SJCRH30 (cell line): ENCODE results near the gene FGGY. TPM values are rescaled to one million over a fixed set of nuclear protein-coding genes. Genes with fewer than 3 reads are reported as not detected.
A peak's percentile ranks its signal among the peaks of the same experiment; 100 is the strongest.

Experiments
- DNase-seq, 2 experiments: peaks; one replicate each; pipeline ENCODE4 v3.0.0-alpha.2; 2015 to 2020
- H3K27ac ChIP-seq: fragments of 250-450 bp; sonication (Bioruptor Pico); 2 replicates; pipeline ENCODE4 v1.5.1; 2020; ENCODE audit warnings: mild to moderate bottlenecking, moderate library complexity
- H3K27me3 ChIP-seq: fragments of 250-450 bp; sonication (Bioruptor Pico); 2 replicates; pipeline ENCODE4 v1.5.1; 2020; ENCODE audit warnings: mild to moderate bottlenecking, moderate library complexity
- H3K36me3 ChIP-seq: fragments of 250-450 bp; sonication (Bioruptor Pico); 2 replicates; pipeline ENCODE4 v1.5.1; 2020; ENCODE audit warnings: mild to moderate bottlenecking, moderate library complexity
- H3K4me1 ChIP-seq: fragments of 250-450 bp; sonication (Bioruptor Pico); 2 replicates; pipeline ENCODE4 v1.5.1; 2020; ENCODE audit warnings: mild to moderate bottlenecking, moderate library complexity
- H3K4me3 ChIP-seq: fragments of 250-450 bp; sonication (Bioruptor Pico); 2 replicates; pipeline ENCODE4 v1.5.1; 2020; ENCODE audit warnings: mild to moderate bottlenecking, moderate library complexity
- H3K9me3 ChIP-seq: fragments of 250-450 bp; sonication (Bioruptor Pico); replicated peaks from 2 replicates; pipeline ENCODE4 v1.5.1; 2020; ENCODE audit warnings: mild to moderate bottlenecking, moderate library complexity
- total RNA-seq: library from RNA; depleted of rRNA; stranded (reverse); fragments of >200 nt; shearing (Covaris generic); gene quantifications from 2 replicates; pipeline ENCODE4 v1.2.3, GENCODE V29; 2014

Gene FGGY
- total RNA-seq, 1 experiment from 2014 or later: 31.8 TPM

- Histone ChIP-seq H3K36me3 (no peaks in the 10 kb centered on the region), H3K27me3 (no peaks in the 10 kb centered on the region), H3K4me1 (peaks cover 4% of the 10 kb centered on the region; the same call in 1 of the 2 replicates), H3K9me3 (peaks cover 3% of the 10 kb centered on the region; the same call in 1 of the 2 replicates), H3K4me3 (no peak overlapping the region), H3K27ac (no peak overlapping the region)
- DNase-seq: no peak
These were observed 63.8 kb downstream of the FGGY start for GRCh38 chr1:59360729-59361128.

DNA sequence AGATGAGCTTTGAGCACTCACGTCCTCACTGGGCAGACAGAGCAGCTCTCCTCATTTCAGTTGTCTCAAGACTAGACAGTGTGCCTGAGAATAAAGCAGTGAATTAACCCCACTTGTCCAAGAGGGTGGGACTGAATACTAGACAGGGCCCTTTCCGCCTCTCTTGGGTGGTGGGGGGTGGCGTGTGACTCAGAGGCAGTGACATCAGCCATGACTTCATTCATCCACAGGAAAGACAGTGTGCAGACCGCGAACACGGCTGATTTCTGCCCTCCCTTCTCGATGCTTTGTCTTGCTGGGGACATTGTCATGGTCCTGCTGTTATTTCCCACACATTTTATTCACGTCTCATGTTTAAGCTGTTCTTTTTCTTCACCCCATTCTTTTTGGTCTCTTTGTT is 64.9 kb downstream of the FGGY start:
- Histone ChIP-seq H3K4me3 (no peak overlapping the region), H3K27me3 (no peaks in the 10 kb centered on the region), H3K9me3 (peaks cover 6% of the 10 kb centered on the region), H3K4me1 (peaks cover 14% of the 10 kb centered on the region), H3K27ac (no peak overlapping the region), H3K36me3 (no peaks in the 10 kb centered on the region)
- no peak for DNase-seq

DNA sequence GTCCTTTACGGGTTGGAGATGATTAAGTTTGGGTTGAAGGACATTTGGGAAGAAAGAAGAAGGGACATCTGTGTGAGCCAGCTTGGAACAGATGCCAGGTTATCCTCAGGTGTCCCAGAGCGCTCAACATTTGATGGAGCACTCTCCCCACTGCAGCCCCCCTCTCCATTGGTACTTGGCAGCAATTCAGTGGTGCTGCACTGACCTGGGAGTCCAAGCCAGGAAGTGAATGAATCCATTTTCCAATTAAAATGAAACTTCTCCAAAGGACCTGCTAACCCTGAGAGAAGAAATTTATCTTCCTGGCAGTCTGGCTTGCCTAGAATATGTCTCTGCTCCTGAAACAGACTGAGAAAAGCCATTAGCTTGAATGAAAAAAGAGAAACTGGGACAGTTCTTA is 67.1 kb downstream of the FGGY start:
- Histone ChIP-seq H3K27me3 (no peaks in the 10 kb centered on the region), H3K9me3 (peaks cover 12% of the 10 kb centered on the region), H3K4me1 (peaks cover 36% of the 10 kb centered on the region), H3K36me3 (no peaks in the 10 kb centered on the region), H3K27ac (no peak overlapping the region), H3K4me3 (no peak overlapping the region)
- DNase-seq: no peak

- Histone ChIP-seq H3K27me3 (no peaks in the 10 kb centered on the region), H3K4me1 (peaks cover 36% of the 10 kb centered on the region), H3K4me3 (no peak overlapping the region), H3K9me3 (peaks cover 24% of the 10 kb centered on the region), H3K36me3 (no peaks in the 10 kb centered on the region), H3K27ac (peak overlapping the region; percentile 82)
- DNase-seq: no peak
These were observed 69.5 kb downstream of the FGGY start for GRCh38 chr1:59366346-59366745.

DNA sequence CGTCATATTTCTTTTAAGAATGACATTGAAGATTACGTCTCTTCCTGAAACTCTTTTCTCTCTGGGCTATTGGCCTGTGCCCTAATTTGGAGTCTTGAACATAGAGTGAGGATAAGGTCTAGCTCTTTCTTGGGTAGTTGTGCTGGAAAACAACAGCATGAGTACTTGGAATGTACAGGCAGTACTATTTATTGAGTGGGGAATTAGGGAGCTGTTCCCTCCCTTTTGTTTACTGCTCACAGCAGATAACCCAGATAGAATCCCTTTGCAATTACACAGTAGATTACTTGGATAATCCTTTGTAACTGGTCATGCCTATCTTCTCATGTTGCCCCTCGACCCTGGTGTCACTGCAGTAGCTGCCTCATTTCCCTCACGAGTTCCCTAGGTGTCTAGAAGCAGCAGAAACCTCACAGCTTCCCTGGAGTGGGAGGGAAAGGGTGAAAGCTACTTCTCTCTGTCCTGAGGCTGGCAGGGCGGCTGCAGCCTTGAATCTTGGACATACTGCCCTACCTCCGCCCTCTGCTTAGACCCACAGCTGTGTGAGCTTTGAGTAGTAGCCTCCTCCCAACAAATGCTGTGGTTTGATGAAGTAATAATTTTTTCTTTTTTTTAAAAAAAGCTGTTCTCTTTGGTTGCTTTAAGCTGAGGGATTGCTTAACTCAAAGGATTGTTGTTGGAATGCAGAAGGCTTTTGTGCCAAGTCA is 70.6 kb downstream of the FGGY start:
- no peak overlapping the region for H3K4me3 ChIP-seq
- peak overlapping the region; percentile 82 for H3K27ac ChIP-seq
- no peaks in the 10 kb centered on the region for H3K36me3 ChIP-seq
- H3K4me1 ChIP-seq: peaks cover 36% of the 10 kb centered on the region
- no peaks in the 10 kb centered on the region for H3K27me3 ChIP-seq
- peaks cover 28% of the 10 kb centered on the region for H3K9me3 ChIP-seq
- peak; percentile 93 to 96 for DNase-seq

- H3K36me3 ChIP-seq: no peaks in the 10 kb centered on the region
- H3K4me3 ChIP-seq: no peak overlapping the region
- no peak for DNase-seq
- peaks cover 36% of the 10 kb centered on the region for H3K4me1 ChIP-seq
- peaks cover 32% of the 10 kb centered on the region for H3K9me3 ChIP-seq
- H3K27ac ChIP-seq: peak overlapping the region; percentile 82
- H3K27me3 ChIP-seq: no peaks in the 10 kb centered on the region
These were observed 71.2 kb downstream of the FGGY start for GRCh38 chr1:59368008-59368670.

DNA sequence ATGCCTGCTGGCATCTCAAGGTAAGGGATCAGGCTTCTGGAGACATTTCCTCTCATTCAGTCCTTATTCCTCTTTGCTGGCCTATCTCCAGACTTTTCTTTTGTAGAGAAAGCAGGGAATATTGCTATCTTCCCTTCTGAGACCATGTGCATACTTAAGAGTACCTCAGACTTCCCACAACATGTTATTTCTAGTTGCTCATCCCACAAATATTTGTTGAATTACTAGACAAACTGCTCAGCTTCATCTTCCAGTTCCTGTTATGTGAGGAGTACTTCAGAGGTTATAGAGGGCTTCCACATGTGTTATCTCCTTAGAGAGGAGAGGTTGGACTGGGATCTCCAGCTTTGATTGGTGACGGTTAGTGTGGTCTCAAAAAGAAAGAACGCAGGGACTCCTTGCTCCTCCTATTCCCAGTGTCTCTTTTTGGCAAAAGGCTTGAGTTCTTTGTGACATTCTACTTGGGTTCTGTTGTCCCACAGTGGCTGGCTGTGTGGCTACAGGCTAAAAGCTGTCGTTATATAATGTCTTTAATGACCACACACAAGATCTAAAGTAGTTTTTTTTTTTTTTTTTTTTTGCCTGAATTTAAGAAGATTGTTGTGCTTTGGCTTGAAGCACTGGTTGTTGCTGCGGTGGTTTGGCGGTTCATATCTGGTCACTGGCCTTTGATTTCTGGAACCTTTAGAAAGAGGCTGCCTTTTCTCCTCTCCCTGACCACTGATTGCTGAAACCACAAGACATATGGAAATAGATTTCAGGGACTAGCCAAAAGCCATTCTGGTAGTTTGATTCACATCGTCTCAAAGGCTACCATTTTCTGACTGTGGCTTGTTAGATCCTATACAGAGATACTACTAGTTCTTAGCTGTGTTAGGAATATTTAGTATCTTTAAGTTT is 78.7 kb downstream of the FGGY start:
- Histone ChIP-seq H3K36me3 (no peaks in the 10 kb centered on the region), H3K9me3 (peaks cover 38% of the 10 kb centered on the region), H3K4me3 (no peak overlapping the region), H3K27me3 (no peaks in the 10 kb centered on the region), H3K27ac (peak overlapping the region; percentile 37), H3K4me1 (peaks cover 11% of the 10 kb centered on the region)
- DNase-seq: peak in 1 of 2 experiments; percentile 40

GRCh38 chr1:59377350-59377904 is 80.5 kb downstream of the FGGY start:
- Histone ChIP-seq H3K36me3 (no peaks in the 10 kb centered on the region), H3K4me1 (peaks cover 15% of the 10 kb centered on the region), H3K27ac (no peak overlapping the region), H3K4me3 (no peak overlapping the region), H3K9me3 (peaks cover 39% of the 10 kb centered on the region), H3K27me3 (no peaks in the 10 kb centered on the region)
- DNase-seq: no peak

GRCh38 chr1:59378621-59379370 is 81.9 kb downstream of the FGGY start:
- Histone ChIP-seq H3K9me3 (peaks cover 28% of the 10 kb centered on the region), H3K4me3 (no peak overlapping the region), H3K36me3 (no peaks in the 10 kb centered on the region), H3K27me3 (no peaks in the 10 kb centered on the region), H3K4me1 (peaks cover 13% of the 10 kb centered on the region), H3K27ac (no peak overlapping the region)
- DNase-seq: no peak

DNA sequence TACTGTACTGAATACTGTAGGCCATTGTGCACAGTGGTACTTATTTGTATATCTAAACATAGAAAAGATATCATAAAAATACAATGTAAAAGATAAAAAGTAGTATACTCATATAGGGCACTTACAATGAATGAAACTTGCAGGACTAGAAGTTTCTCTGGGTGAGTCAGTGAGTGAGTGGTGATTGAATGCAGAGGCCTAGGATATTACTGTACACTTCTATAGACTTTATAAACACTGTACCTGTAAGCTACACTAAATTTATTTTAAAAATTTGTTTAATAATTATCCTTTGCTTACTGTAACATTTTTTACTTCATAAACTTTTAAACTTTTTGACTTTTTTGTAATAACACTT is 82.5 kb downstream of the FGGY start:
- Histone ChIP-seq H3K9me3 (peaks cover 23% of the 10 kb centered on the region), H3K27ac (no peak overlapping the region), H3K4me1 (peaks cover 12% of the 10 kb centered on the region), H3K36me3 (no peaks in the 10 kb centered on the region), H3K27me3 (no peaks in the 10 kb centered on the region), H3K4me3 (no peak overlapping the region)
- DNase-seq: no peak

GRCh38 chr1:59383963-59384362 is 87.1 kb downstream of the FGGY start:
- no peak overlapping the region for H3K27ac ChIP-seq
- H3K4me3 ChIP-seq: no peak overlapping the region
- no peaks in the 10 kb centered on the region for H3K36me3 ChIP-seq
- H3K27me3 ChIP-seq: no peaks in the 10 kb centered on the region
- peaks cover 13% of the 10 kb centered on the region for H3K9me3 ChIP-seq
- no peak for DNase-seq
- H3K4me1 ChIP-seq: peaks cover 19% of the 10 kb centered on the region

DNA sequence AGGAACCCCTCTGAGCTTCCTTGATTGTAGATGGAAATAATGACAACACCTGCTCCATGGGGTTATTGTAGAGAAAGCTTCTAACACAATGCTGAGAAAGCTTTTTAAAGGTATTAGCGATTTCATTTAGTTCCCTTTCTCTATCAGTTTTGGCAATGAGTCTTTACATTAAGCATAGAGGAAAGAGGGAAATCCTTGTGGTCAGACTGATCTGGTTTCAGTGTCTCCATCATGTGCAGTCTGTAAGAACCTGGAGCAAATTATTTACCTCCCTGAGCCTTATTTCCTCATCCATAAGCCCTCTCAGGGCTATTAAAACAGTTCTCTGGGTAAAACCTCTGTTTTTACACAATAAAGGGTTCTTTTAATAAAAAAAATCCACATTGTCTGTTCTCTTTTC is 87.5 kb downstream of the FGGY start:
- Histone ChIP-seq H3K4me1 (peaks cover 19% of the 10 kb centered on the region), H3K9me3 (peaks cover 13% of the 10 kb centered on the region), H3K27me3 (no peaks in the 10 kb centered on the region), H3K27ac (no peak overlapping the region), H3K4me3 (no peak overlapping the region), H3K36me3 (no peaks in the 10 kb centered on the region)
- peak in 1 of 2 experiments; percentile 39 for DNase-seq

DNA sequence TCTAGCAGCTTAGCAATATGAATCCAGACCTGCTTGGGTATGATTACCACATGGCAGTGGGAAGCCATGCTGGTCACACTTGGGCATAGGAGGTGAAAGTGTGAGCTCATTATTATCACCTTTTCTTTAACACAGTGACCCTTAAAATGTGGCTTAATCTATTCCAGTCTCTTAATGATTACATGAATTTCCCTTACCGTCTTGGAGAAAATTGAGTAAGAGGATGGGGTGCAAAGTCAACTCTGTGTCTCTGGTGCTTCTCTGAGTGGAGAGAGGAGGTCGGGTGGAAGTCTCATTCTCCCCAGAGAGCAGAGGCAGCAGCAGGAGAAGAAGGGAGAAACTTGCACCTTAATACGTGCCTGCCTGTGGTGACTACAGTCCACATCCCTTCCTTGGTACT is 91.3 kb downstream of the FGGY start:
- H3K4me3 ChIP-seq: no peak overlapping the region
- 0 out of 2 replicates have a peak, but pooled peaks cover 6% of the 10 kb centered on the region for H3K9me3 ChIP-seq
- H3K27ac ChIP-seq: no peak overlapping the region
- H3K27me3 ChIP-seq: no peaks in the 10 kb centered on the region
- peaks cover 36% of the 10 kb centered on the region for H3K4me1 ChIP-seq
- no peak for DNase-seq
- no peaks in the 10 kb centered on the region for H3K36me3 ChIP-seq

DNA sequence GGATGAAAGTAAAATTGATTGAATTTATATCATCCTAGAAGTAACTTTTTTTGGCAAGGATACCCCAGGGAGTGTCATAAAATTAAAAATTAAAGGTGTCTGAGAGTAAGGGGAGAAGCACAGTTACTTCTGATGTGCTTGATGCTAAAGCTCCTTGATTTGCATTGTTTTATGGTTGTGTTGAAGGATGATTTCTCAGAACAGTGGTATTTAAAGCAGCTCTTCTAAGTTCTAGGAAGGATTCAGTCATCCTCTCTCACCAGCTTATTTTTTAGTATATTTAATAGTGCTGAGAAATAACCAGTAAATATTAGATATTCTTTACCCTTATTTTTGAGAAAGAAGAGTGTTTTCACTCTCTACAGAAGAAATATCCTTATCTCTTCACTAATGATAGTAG is 93.0 kb downstream of the FGGY start:
- no peaks in the 10 kb centered on the region for H3K36me3 ChIP-seq
- DNase-seq: no peak
- no peak overlapping the region for H3K4me3 ChIP-seq
- H3K27me3 ChIP-seq: no peaks in the 10 kb centered on the region
- H3K4me1 ChIP-seq: peaks cover 43% of the 10 kb centered on the region
- 0 out of 2 replicates have a peak, but pooled peaks cover 6% of the 10 kb centered on the region for H3K9me3 ChIP-seq
- no peak overlapping the region for H3K27ac ChIP-seq
